A549 (cell line): ENCODE measurements around the gene CCDC83. TPM values are rescaled to one million over a fixed set of nuclear protein-coding genes. Genes with fewer than 3 reads are reported as not detected.

Source experiments
- ATAC-seq, 2 experiments: fragments of 200-7000 bp in 1 of 2; fragments of >200 bp in 1 of 2; cut with Nextera tagmentation in 1 of 2; cut with Tn5 transposase in 1 of 2; 3 replicates each; pipeline versions ENCODE4 v1.8.0 to v1.9.1; 2018 to 2020; ENCODE audit warnings: mild to moderate bottlenecking in 1 of 2, moderate library complexity in 1 of 2
- CTCF ChIA-PET: fragments of 300-600 bp; sonication (Branson Sonifier 250); formaldehyde crosslinking; extraction: SDS; loops from one replicate; lab custom pipeline; 2021; ENCODE audit warnings: antibody characterized with exemption, inconsistent platforms; lab: Yijun Ruan, JAX
- POLR2A ChIA-PET: fragments of 350-600 bp; formaldehyde crosslinking; extraction: SDS; loops from one replicate; lab custom pipeline; 2021; ENCODE audit warnings: antibody characterized with exemption, inconsistent platforms; lab: Yijun Ruan, JAX
- DNase-seq, 2 experiments: peaks; one replicate each; pipeline versions ENCODE4 v3.0.0 to v3.0.0-alpha.2; 2011 to 2016; ENCODE audit warnings: low read depth in 1 of 2, low spot score in 1 of 2
- FAIRE-seq: peaks from 2 replicates; lab custom pipeline; 2011; peaks lifted over from hg19 to GRCh38; lab: Jason Lieb, UNC
- H3K27ac ChIP-seq, 2 experiments: fragments of >200 bp; sonication (Bioruptor Twin); formaldehyde crosslinking; 3 replicates each; pipeline ENCODE4 v1.5.1; 2016 to 2017
- H3K4me1 ChIP-seq: fragments of >200 bp; sonication (Bioruptor Twin); formaldehyde crosslinking; 3 replicates; pipeline ENCODE4 v1.6.1; 2016
- H3K4me2 ChIP-seq: fragments of >200 bp; sonication (Bioruptor Twin); formaldehyde crosslinking; 3 replicates; pipeline ENCODE4 v1.6.1; 2016
- H3K4me3 ChIP-seq: fragments of >200 bp; sonication (Bioruptor Twin); formaldehyde crosslinking; 3 replicates; pipeline ENCODE4 v1.5.1; 2016
- H3K9me3 ChIP-seq: fragments of >200 bp; sonication (Bioruptor Twin); formaldehyde crosslinking; 3 replicates; pipeline ENCODE4 v1.6.1; 2016
- CBX2 ChIP-seq: fragments of 200-600 bp; sonication (generic); IDR thresholded peaks from 2 replicates; pipeline ENCODE4 v1.6.1; 2016; ENCODE audit warnings: low read depth, mild to moderate bottlenecking, borderline replicate concordance
- CBX8 ChIP-seq: fragments of 200-600 bp; sonication (generic); IDR thresholded peaks from 2 replicates; pipeline ENCODE4 v1.6.1; 2016
- CHD4 ChIP-seq: fragments of 200-600 bp; sonication (generic); IDR thresholded peaks from 2 replicates; pipeline ENCODE4 v1.6.1; 2016; ENCODE audit warnings: antibody characterized with exemption, mild to moderate bottlenecking, borderline replicate concordance
- E2F6 ChIP-seq: IDR thresholded peaks from 2 replicates; pipeline ENCODE4 v1.6.1; 2012; ENCODE audit warnings: low read depth, borderline replicate concordance
- EHF ChIP-seq: fragments of 250-450 bp; sonication (Bioruptor Pico); IDR thresholded peaks from 2 replicates; pipeline ENCODE4 v1.5.0; 2020; ENCODE audit warnings: mild to moderate bottlenecking
- EP300 ChIP-seq, 2 experiments: fragments of >200 bp; sonication (Bioruptor Twin); formaldehyde crosslinking; IDR thresholded peaks; 2 replicates in 1 of 2; 3 replicates in 1 of 2; pipeline ENCODE4 v1.6.1; 2016 to 2017
- ESRRA ChIP-seq: fragments of 150-350 bp; IDR thresholded peaks from 2 replicates; pipeline ENCODE4 v1.6.1; 2014; ENCODE audit warnings: mild to moderate bottlenecking, low read length, borderline replicate concordance
- FOSB ChIP-seq: fragments of 250-450 bp; sonication (Bioruptor Pico); IDR thresholded peaks from 2 replicates; pipeline ENCODE4 v1.5.0; 2020; ENCODE audit warnings: mild to moderate bottlenecking, moderate library complexity
- FOXS1 ChIP-seq: fragments of 250-450 bp; sonication (Bioruptor Pico); IDR thresholded peaks from 2 replicates; pipeline ENCODE4 v1.5.0; 2020; ENCODE audit warnings: mild to moderate bottlenecking, moderate library complexity
- GATA3 ChIP-seq: IDR thresholded peaks from 2 replicates; pipeline ENCODE4 v1.6.1; 2012; ENCODE audit warnings: borderline replicate concordance
- HDAC2 ChIP-seq: fragments of 200-600 bp; sonication (generic); IDR thresholded peaks from 2 replicates; pipeline ENCODE4 v1.6.1; 2016
- HOXA7 ChIP-seq: fragments of 250-450 bp; sonication (Bioruptor Pico); IDR thresholded peaks from 2 replicates; pipeline ENCODE4 v1.5.0; 2020; ENCODE audit warnings: mild to moderate bottlenecking, moderate library complexity
- HOXB13 ChIP-seq: fragments of 250-450 bp; sonication (Bioruptor Pico); IDR thresholded peaks from 2 replicates; pipeline ENCODE4 v1.5.0; 2020; ENCODE audit warnings: low read depth, mild to moderate bottlenecking, moderate library complexity
- JUN ChIP-seq, 2 experiments: fragments of >200 bp; sonication (Bioruptor Twin); formaldehyde crosslinking; IDR thresholded peaks; 2 replicates in 1 of 2; 3 replicates in 1 of 2; pipeline ENCODE4 v1.6.1; 2016 to 2017
- JUNB ChIP-seq: fragments of >200 bp; sonication (Bioruptor Twin); formaldehyde crosslinking; IDR thresholded peaks from 2 replicates; pipeline ENCODE4 v1.6.1; 2016
- MAFK ChIP-seq: fragments of 450-650 bp; IDR thresholded peaks from 2 replicates; pipeline ENCODE4 v1.6.1; 2014; ENCODE audit not compliant: partially characterized antibody
- MAZ ChIP-seq: fragments of 150-350 bp; IDR thresholded peaks from 2 replicates; pipeline ENCODE4 v1.6.1; 2014; ENCODE audit warnings: antibody characterized with exemption, low read depth, low read length, borderline replicate concordance
- PBX3 ChIP-seq: IDR thresholded peaks from 2 replicates; pipeline ENCODE4 v1.6.1; 2012
- PHF8 ChIP-seq: fragments of 200-600 bp; sonication (generic); IDR thresholded peaks from 2 replicates; pipeline ENCODE4 v1.6.1; 2016; ENCODE audit warnings: low read depth, mild to moderate bottlenecking, antibody characterized with exemption, moderate library complexity, borderline replicate concordance
- POLR2AphosphoS2 ChIP-seq: conservative IDR thresholded peaks from 2 replicates; pipeline ENCODE4 v1.6.1; 2012; ENCODE audit warnings: low read length, improper control_type of control experiment, inconsistent platforms
- REST ChIP-seq: fragments of 200-600 bp; sonication (generic); IDR thresholded peaks from 2 replicates; pipeline ENCODE4 v1.6.1; 2016; ENCODE audit warnings: antibody characterized with exemption, mild to moderate bottlenecking, moderate library complexity
- SMC3 ChIP-seq: fragments of >200 bp; sonication (Bioruptor Twin); formaldehyde crosslinking; IDR thresholded peaks from 3 replicates; pipeline ENCODE4 v1.6.1; 2018; ENCODE audit warnings: inconsistent platforms
- TFCP2L1 ChIP-seq: fragments of 250-450 bp; sonication (Bioruptor Pico); IDR thresholded peaks from 2 replicates; pipeline ENCODE4 v1.5.0; 2021; ENCODE audit warnings: mild to moderate bottlenecking
- TP53 ChIP-seq: fragments of 250-450 bp; sonication (Bioruptor Pico); IDR thresholded peaks from 2 replicates; pipeline ENCODE4 v1.5.0; 2021; ENCODE audit warnings: mild to moderate bottlenecking, moderate library complexity
- ZFP36 ChIP-seq: fragments of 450-650 bp; IDR thresholded peaks from 2 replicates; pipeline ENCODE4 v1.6.1; 2014; ENCODE audit warnings: borderline replicate concordance; ENCODE audit not compliant: partially characterized antibody
- WGBS: methylation state at CpG from one replicate; pipeline ENCODE4 v1.1.6; 2017; ENCODE audit errors: missing lambda C conversion rate; 5-methylcytosine and 5-hydroxymethylcytosine counted together
- polyA plus RNA-seq, 4 experiments: library from polyadenylated mRNA; depleted of rRNA in 3 of 4; stranded (reverse); fragments of >200 nt; fragmentation: RNase III in 1 of 4; extraction: RNeasy Plus Mini Kit Qiagen cat#74134 plus additional on column Dnase treatment in 1 of 4; gene quantifications; 2 replicates in 3 of 4; 3 replicates in 1 of 4; pipeline ENCODE4 v1.2.3, GENCODE V29; 2011 to 2017
- TF ChIP-seq, protein P1 (sequence below): fragments of >200 bp; sonication (Bioruptor Twin); formaldehyde crosslinking; IDR thresholded peaks from 3 replicates; pipeline ENCODE4 v1.6.1; 2016
- TF ChIP-seq, protein P2 (sequence below): fragments of 250-450 bp; sonication (Bioruptor Pico); IDR thresholded peaks from 2 replicates; pipeline ENCODE4 v1.5.0; 2020; ENCODE audit warnings: low read depth, mild to moderate bottlenecking, moderate library complexity
- TF ChIP-seq, protein P3 (sequence below): fragments of 450-650 bp; IDR thresholded peaks from 2 replicates; pipeline ENCODE4 v1.6.1; 2014; ENCODE audit warnings: antibody characterized with exemption

The CCDC83 gene
- polyA plus RNA-seq, 2 of the 4 experiments (the other 2 are of a cell fraction): not detected

- Histone ChIP-seq H3K4me2 (peak overlapping the region; percentile 91), H3K27ac (peak overlapping the region; percentile 55 to 81), H3K4me1 (peaks cover 36% of the 10 kb centered on the region), H3K4me3 (peak overlapping the region; percentile 52), H3K9me3 (no peaks in the 10 kb centered on the region)
- 25% methylated on average over 10 of the region's 10 CpGs for WGBS
- ATAC-seq (peak; percentile 9 to 22; a peak in 4 of 6 replicates), DNase-seq (no peak), FAIRE-seq (no peak)
- TF ChIP-seq EP300 (IDR thresholded peaks at IDR 0.05): no peak
- TF ChIP-seq HDAC2: no peak
- TF ChIP-seq, protein P1, sequence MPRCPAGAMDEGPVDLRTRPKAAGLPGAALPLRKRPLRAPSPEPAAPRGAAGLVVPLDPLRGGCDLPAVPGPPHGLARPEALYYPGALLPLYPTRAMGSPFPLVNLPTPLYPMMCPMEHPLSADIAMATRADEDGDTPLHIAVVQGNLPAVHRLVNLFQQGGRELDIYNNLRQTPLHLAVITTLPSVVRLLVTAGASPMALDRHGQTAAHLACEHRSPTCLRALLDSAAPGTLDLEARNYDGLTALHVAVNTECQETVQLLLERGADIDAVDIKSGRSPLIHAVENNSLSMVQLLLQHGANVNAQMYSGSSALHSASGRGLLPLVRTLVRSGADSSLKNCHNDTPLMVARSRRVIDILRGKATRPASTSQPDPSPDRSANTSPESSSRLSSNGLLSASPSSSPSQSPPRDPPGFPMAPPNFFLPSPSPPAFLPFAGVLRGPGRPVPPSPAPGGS: no peak
- TF ChIP-seq ESRRA: no peak
- no peak for TF ChIP-seq PHF8
- TF ChIP-seq REST: no peak
- TF ChIP-seq, protein P2, sequence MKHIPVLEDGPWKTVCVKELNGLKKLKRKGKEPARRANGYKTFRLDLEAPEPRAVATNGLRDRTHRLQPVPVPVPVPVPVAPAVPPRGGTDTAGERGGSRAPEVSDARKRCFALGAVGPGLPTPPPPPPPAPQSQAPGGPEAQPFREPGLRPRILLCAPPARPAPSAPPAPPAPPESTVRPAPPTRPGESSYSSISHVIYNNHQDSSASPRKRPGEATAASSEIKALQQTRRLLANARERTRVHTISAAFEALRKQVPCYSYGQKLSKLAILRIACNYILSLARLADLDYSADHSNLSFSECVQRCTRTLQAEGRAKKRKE (CRISPR knock-in tag): no peak
- TF ChIP-seq MAZ: no peak
- TF ChIP-seq JUNB: no peak
- ChIA-PET POLR2A (no interaction called here), CTCF (interaction anchor here (0.6 to 2.1 kb wide), 16 partner anchors 8 to 481 kb away, joined by 3 to 35 read pairs (median 4); partner anchors contain the start of gene CCDC83)
Observed at GRCh38 chr11:85810521-85810870, 44.7 kb upstream of the CCDC83 start.

DNA sequence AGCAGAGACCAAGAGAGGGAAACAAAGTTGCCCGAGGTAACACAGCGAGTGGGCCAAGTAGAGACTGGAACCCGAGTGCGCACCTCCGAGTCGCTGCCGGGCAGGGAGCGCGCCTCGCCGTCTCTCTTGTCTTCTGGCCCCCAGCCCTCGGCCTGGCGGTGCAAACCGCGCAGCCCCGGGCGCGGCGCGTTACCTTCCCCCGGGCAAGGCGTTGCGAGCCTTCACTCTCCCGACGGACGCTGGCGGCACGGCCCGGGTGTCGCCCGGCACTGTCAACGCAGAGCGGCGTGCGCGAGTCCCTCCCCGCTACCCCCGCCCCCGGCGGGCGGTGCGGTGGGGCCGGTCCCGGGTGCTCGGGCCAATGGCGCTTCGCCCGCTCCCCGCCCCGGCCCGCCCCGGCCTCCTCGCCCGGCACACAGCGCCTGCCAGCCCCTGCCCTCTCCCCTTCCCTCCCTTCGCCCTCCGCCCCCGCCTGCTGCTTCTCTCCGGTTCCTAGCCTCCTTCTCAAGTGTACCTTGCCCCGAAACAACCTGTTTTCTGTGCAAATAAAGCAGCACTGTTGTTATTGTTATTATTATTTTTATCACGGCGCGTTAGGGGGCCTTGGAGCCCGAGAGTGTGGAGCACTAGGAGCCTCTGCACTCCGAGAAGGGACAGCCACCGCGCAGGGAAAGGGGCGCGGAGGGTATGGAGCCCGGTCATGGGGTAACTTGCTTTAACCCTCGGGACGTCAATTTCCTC lies 44.1 kb upstream of the CCDC83 start, which contains the start of gene SYTL2:
SYTL2 (minus strand) TSS at position 271 of the 741 bp plus-strand sequence. CDS start 53,416 bp downstream, outside the sequence.
- WGBS: 8% methylated on average over 31 of the region's 72 CpGs
- CTCF ChIA-PET: interaction anchor here (0.9 to 2.1 kb wide), 13 partner anchors 9 to 162 kb away, joined by 3 to 35 read pairs (median 4); no protein-coding TSS in a partner anchor
- Histone ChIP-seq H3K9me3 (no peaks in the 10 kb centered on the region), H3K4me1 (peaks cover 42% of the 10 kb centered on the region), H3K4me3 (peak within 1 kb of the TSS; percentile 52), H3K27ac (peak within 1 kb of the TSS; percentile 55 to 81), H3K4me2 (peak within 1 kb of the TSS; percentile 91)
- DNase-seq (peak; percentile 58 to 75), ATAC-seq (peak; percentile 89 to 97), FAIRE-seq (no peak)
- POLR2A ChIA-PET: no interaction called here
- TF ChIP-seq ZFP36 (peak; percentile 6), HOXB13 (CRISPR knock-in tag) (no peak), TFCP2L1 (CRISPR knock-in tag) (no peak), E2F6 (peak; percentile 87), CHD4 (no peak), HOXA7 (CRISPR knock-in tag) (no peak), CBX2 (no peak), MAFK (no peak), FOXS1 (no peak), FOSB (no peak), EHF (CRISPR knock-in tag) (no peak), SMC3 (peak; percentile 46), ESRRA (no peak), POLR2AphosphoS2 (no peak), PBX3 (no peak), EP300 (IDR thresholded peaks at IDR 0.05) (no peak), CBX8 (no peak), TP53 (CRISPR knock-in tag) (no peak), GATA3 (0 out of 2 replicates have a peak, but pooled peaks have one; percentile 11), JUN (IDR thresholded peaks at IDR 0.05) (peak in 1 of 2 experiments; percentile 44; a peak in 1 of 5 replicates)
- TF ChIP-seq, protein P2 (CRISPR knock-in tag): no peak
- TF ChIP-seq, protein P3, sequence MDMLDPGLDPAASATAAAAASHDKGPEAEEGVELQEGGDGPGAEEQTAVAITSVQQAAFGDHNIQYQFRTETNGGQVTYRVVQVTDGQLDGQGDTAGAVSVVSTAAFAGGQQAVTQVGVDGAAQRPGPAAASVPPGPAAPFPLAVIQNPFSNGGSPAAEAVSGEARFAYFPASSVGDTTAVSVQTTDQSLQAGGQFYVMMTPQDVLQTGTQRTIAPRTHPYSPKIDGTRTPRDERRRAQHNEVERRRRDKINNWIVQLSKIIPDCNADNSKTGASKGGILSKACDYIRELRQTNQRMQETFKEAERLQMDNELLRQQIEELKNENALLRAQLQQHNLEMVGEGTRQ: no peak
